HEK293 (cell line): Measurements from ENCODE around the gene TICAM1.

ENCODE experiments used
- CTCF ChIA-PET: fragments of 350-600 bp; formaldehyde crosslinking; extraction: SDS; loops from one replicate; lab custom pipeline; 2021; ENCODE audit warnings: antibody characterized with exemption; lab: Yijun Ruan, JAX
- POLR2A ChIA-PET: fragments of 300-600 bp; formaldehyde crosslinking; extraction: SDS; loops from one replicate; lab custom pipeline; 2020; ENCODE audit warnings: antibody characterized with exemption, inconsistent platforms; lab: Yijun Ruan, JAX
- H3K27ac ChIP-seq: fragments of 200-500 bp; sonication (Bioruptor generic); 2 replicates; pipeline ENCODE4 v1.5.1; 2014; ENCODE audit warnings: low read depth, low read length, control low read depth, inconsistent platforms; ENCODE audit errors: extremely low read depth
- H3K36me3 ChIP-seq, 2 experiments: fragments of 200-500 bp in 1 of 2; sonication (Bioruptor generic) in 1 of 2; 1 replicate in 1 of 2; 2 replicates in 1 of 2; pipeline ENCODE4 v1.5.1; 2014 to 2017; ENCODE audit warnings: inconsistent platforms in 2 of 2, low read length in 2 of 2; ENCODE audit not compliant: control insufficient read depth in 2 of 2, insufficient read depth in 1 of 2
- H3K4me1 ChIP-seq: fragments of 200-500 bp; sonication (Bioruptor generic); 2 replicates; pipeline ENCODE4 v1.5.1; 2014; ENCODE audit warnings: mild to moderate bottlenecking, low read length, inconsistent platforms; ENCODE audit not compliant: control insufficient read depth, insufficient read depth
- H3K4me3 ChIP-seq: 2 replicates; pipeline ENCODE4 v1.5.1; 2011; ENCODE audit warnings: low read depth, mild to moderate bottlenecking, control low read depth, low read length, moderate library complexity
- H3K9me3 ChIP-seq: fragments of 200-500 bp; sonication (Bioruptor generic); 2 replicates; pipeline ENCODE4 v1.5.1; 2014; ENCODE audit warnings: low read depth, low read length, inconsistent platforms; ENCODE audit not compliant: control insufficient read depth, insufficient read depth
- EGR2 ChIP-seq: fragments of 450-650 bp; formaldehyde crosslinking; IDR thresholded peaks from 2 replicates; pipeline ENCODE4 v1.5.1; 2016; ENCODE audit warnings: low read depth, missing biosample characterization, missing genetic modification characterization
- FEZF1 ChIP-seq: fragments of 450-650 bp; formaldehyde crosslinking; IDR thresholded peaks from 2 replicates; pipeline ENCODE4 v1.5.1; 2016; ENCODE audit warnings: missing biosample characterization, missing genetic modification characterization
- MZF1 ChIP-seq: fragments of 450-650 bp; formaldehyde crosslinking; IDR thresholded peaks from 2 replicates; pipeline ENCODE4 v1.5.1; 2017; ENCODE audit warnings: missing biosample characterization, missing genetic modification characterization, borderline replicate concordance
- RBAK ChIP-seq: fragments of 450-650 bp; formaldehyde crosslinking; IDR thresholded peaks from 2 replicates; pipeline ENCODE4 v1.5.1; 2016; ENCODE audit warnings: missing biosample characterization, missing genetic modification characterization
- SALL2 ChIP-seq: fragments of 450-650 bp; formaldehyde crosslinking; IDR thresholded peaks from 2 replicates; pipeline ENCODE4 v1.5.0; 2017; ENCODE audit warnings: missing biosample characterization, mild to moderate bottlenecking, missing genetic modification characterization, borderline replicate concordance
- TCF7L2 ChIP-seq: IDR thresholded peaks from 2 replicates; pipeline ENCODE4 v1.6.1; 2011; ENCODE audit warnings: low read depth, mild to moderate bottlenecking, inconsistent platforms, low read length, moderate library complexity, borderline replicate concordance
- ZFP3 ChIP-seq: fragments of 450-650 bp; formaldehyde crosslinking; IDR thresholded peaks from 2 replicates; pipeline ENCODE4 v1.5.1; 2016; ENCODE audit warnings: low read depth, missing biosample characterization, missing genetic modification characterization
- ZNF16 ChIP-seq: fragments of 450-650 bp; formaldehyde crosslinking; IDR thresholded peaks from 2 replicates; pipeline ENCODE4 v1.5.1; 2016; ENCODE audit warnings: low read depth, missing biosample characterization, missing genetic modification characterization
- ZNF23 ChIP-seq: fragments of 450-650 bp; formaldehyde crosslinking; IDR thresholded peaks from 2 replicates; pipeline ENCODE4 v1.5.1; 2016; ENCODE audit warnings: missing biosample characterization, missing genetic modification characterization, borderline replicate concordance
- ZNF266 ChIP-seq: fragments of 450-650 bp; formaldehyde crosslinking; IDR thresholded peaks from 2 replicates; pipeline ENCODE4 v1.5.1; 2016; ENCODE audit warnings: missing biosample characterization, missing genetic modification characterization, low read depth
- ZNF302 ChIP-seq: fragments of 450-650 bp; formaldehyde crosslinking; IDR thresholded peaks from 2 replicates; pipeline ENCODE4 v1.5.1; 2016; ENCODE audit warnings: missing biosample characterization, missing genetic modification characterization, low read depth
- ZNF404 ChIP-seq: fragments of 450-650 bp; formaldehyde crosslinking; IDR thresholded peaks from 2 replicates; pipeline ENCODE4 v1.5.1; 2017; ENCODE audit warnings: missing biosample characterization, missing genetic modification characterization
- ZNF48 ChIP-seq: fragments of 450-650 bp; formaldehyde crosslinking; IDR thresholded peaks from 2 replicates; pipeline ENCODE4 v1.5.1; 2016; ENCODE audit warnings: missing biosample characterization, missing genetic modification characterization
- ZNF510 ChIP-seq: fragments of 450-650 bp; formaldehyde crosslinking; IDR thresholded peaks from 2 replicates; pipeline ENCODE4 v1.5.1; 2018; ENCODE audit warnings: mild to moderate bottlenecking, missing genetic modification characterization, missing biosample characterization; ENCODE audit not compliant: insufficient replicate concordance
- ZNF560 ChIP-seq: fragments of 450-650 bp; formaldehyde crosslinking; IDR thresholded peaks from 2 replicates; pipeline ENCODE4 v1.5.1; 2017; ENCODE audit warnings: missing biosample characterization, missing genetic modification characterization, borderline replicate concordance
- ZNF624 ChIP-seq: fragments of 450-650 bp; formaldehyde crosslinking; IDR thresholded peaks from 2 replicates; pipeline ENCODE4 v1.5.1; 2017; ENCODE audit warnings: missing biosample characterization, missing genetic modification characterization
- ZNF660 ChIP-seq: fragments of 450-650 bp; IDR thresholded peaks from 2 replicates; pipeline ENCODE4 v1.5.1; 2018; ENCODE audit warnings: missing biosample characterization, mild to moderate bottlenecking, missing genetic modification characterization
- ZNF830 ChIP-seq: fragments of 450-650 bp; IDR thresholded peaks from 2 replicates; pipeline ENCODE4 v1.5.0; 2018; ENCODE audit warnings: missing biosample characterization, missing genetic modification characterization, low read depth, mild to moderate bottlenecking, moderate library complexity
- TF ChIP-seq, protein P1 (sequence below): fragments of 450-650 bp; formaldehyde crosslinking; IDR thresholded peaks from 2 replicates; pipeline ENCODE4 v1.5.1; 2016; ENCODE audit warnings: missing biosample characterization, missing genetic modification characterization
- TF ChIP-seq, protein P2 (sequence below): sonication (generic); formaldehyde crosslinking; IDR thresholded peaks from 2 replicates; pipeline ENCODE4 v1.8.1; 2022; ENCODE audit warnings: mild to moderate bottlenecking, moderate library complexity, missing genetic modification reagents
- TF ChIP-seq, protein P3 (sequence below): fragments of 450-650 bp; formaldehyde crosslinking; IDR thresholded peaks from 2 replicates; pipeline ENCODE4 v1.5.1; 2016; ENCODE audit warnings: missing biosample characterization, missing genetic modification characterization
- TF ChIP-seq, protein P4 (sequence below): fragments of 450-650 bp; formaldehyde crosslinking; IDR thresholded peaks from 2 replicates; pipeline ENCODE4 v1.5.1; 2016; ENCODE audit warnings: missing biosample characterization, missing genetic modification characterization, low read depth

The TICAM1 gene

DNA sequence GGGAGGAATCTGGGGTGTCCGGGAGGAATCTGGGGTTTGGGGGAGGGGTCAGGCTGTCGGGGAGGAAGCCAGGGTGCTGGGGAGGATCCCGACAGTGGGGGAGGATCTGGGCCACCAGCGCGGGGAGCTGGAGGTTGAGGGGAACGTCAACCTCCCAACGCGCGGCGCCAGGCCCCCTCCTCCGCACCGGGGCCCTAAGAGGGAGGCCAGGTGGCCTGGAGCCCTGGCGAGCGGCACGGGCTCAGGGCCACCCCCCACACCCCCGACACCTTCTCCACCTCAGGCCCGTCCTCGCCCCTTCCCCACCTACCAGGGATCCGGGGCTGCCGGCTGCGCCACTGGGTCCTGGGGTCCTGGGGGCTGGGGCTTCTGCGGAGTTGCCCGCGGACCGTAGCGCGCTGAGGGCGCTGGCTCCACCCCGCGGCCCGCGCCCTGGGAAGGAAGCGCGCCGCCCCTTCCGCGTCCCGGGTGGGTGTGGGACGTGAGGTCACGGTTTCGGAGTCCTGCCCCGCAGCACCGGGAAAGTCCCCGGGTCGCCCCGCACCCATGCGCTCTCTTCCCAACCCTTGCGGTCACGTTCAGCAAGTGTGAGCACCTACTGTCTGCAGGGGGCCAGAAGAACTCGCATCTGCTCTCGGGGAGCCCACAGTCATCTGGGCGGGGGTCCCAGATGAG lies at the start of gene TICAM1 (continued):
- TF ChIP-seq ZNF48 (tag by site-specific recombination), result no peak
- no peak for TF ChIP-seq MZF1 (tag by site-specific recombination)
- TF ChIP-seq ZNF560, result no peak
- TF ChIP-seq ZNF16, result no peak
- TF ChIP-seq, protein P1, sequence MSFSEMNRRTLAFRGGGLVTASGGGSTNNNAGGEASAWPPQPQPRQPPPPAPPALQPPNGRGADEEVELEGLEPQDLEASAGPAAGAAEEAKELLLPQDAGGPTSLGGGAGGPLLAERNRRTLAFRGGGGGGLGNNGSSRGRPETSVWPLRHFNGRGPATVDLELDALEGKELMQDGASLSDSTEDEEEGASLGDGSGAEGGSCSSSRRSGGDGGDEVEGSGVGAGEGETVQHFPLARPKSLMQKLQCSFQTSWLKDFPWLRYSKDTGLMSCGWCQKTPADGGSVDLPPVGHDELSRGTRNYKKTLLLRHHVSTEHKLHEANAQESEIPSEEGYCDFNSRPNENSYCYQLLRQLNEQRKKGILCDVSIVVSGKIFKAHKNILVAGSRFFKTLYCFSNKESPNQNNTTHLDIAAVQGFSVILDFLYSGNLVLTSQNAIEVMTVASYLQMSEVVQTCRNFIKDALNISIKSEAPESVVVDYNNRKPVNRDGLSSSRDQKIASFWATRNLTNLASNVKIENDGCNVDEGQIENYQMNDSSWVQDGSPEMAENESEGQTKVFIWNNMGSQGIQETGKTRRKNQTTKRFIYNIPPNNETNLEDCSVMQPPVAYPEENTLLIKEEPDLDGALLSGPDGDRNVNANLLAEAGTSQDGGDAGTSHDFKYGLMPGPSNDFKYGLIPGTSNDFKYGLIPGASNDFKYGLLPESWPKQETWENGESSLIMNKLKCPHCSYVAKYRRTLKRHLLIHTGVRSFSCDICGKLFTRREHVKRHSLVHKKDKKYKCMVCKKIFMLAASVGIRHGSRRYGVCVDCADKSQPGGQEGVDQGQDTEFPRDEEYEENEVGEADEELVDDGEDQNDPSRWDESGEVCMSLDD (tag by site-specific recombination), result no peak
- TF ChIP-seq, protein P2, sequence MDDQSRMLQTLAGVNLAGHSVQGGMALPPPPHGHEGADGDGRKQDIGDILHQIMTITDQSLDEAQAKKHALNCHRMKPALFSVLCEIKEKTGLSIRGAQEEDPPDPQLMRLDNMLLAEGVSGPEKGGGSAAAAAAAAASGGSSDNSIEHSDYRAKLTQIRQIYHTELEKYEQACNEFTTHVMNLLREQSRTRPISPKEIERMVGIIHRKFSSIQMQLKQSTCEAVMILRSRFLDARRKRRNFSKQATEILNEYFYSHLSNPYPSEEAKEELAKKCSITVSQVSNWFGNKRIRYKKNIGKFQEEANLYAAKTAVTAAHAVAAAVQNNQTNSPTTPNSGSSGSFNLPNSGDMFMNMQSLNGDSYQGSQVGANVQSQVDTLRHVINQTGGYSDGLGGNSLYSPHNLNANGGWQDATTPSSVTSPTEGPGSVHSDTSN (CRISPR knock-in tag), result no peak
- TF ChIP-seq ZNF404 (tag by site-specific recombination), result no peak
- TF ChIP-seq ZNF510 (tag by site-specific recombination), result no peak
- no peak for TF ChIP-seq ZNF624 (tag by site-specific recombination)
- no peak for TF ChIP-seq TCF7L2
- TF ChIP-seq ZNF830 (tag by site-specific recombination), result no peak
- TF ChIP-seq SALL2 (tag by site-specific recombination), result no peak
- TF ChIP-seq EGR2, result no peak; the same call in 1 of the 2 replicates
- TF ChIP-seq ZNF660 (tag by site-specific recombination), result no peak
- no peak for TF ChIP-seq ZNF266 (tag by site-specific recombination)
- TF ChIP-seq FEZF1 (tag by site-specific recombination), result no peak
- TF ChIP-seq ZNF23 (tag by site-specific recombination), result no peak
- TF ChIP-seq, protein P3, sequence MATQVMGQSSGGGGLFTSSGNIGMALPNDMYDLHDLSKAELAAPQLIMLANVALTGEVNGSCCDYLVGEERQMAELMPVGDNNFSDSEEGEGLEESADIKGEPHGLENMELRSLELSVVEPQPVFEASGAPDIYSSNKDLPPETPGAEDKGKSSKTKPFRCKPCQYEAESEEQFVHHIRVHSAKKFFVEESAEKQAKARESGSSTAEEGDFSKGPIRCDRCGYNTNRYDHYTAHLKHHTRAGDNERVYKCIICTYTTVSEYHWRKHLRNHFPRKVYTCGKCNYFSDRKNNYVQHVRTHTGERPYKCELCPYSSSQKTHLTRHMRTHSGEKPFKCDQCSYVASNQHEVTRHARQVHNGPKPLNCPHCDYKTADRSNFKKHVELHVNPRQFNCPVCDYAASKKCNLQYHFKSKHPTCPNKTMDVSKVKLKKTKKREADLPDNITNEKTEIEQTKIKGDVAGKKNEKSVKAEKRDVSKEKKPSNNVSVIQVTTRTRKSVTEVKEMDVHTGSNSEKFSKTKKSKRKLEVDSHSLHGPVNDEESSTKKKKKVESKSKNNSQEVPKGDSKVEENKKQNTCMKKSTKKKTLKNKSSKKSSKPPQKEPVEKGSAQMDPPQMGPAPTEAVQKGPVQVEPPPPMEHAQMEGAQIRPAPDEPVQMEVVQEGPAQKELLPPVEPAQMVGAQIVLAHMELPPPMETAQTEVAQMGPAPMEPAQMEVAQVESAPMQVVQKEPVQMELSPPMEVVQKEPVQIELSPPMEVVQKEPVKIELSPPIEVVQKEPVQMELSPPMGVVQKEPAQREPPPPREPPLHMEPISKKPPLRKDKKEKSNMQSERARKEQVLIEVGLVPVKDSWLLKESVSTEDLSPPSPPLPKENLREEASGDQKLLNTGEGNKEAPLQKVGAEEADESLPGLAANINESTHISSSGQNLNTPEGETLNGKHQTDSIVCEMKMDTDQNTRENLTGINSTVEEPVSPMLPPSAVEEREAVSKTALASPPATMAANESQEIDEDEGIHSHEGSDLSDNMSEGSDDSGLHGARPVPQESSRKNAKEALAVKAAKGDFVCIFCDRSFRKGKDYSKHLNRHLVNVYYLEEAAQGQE (tag by site-specific recombination), result no peak
- TF ChIP-seq ZNF302 (tag by site-specific recombination), result no peak
- no peak for TF ChIP-seq ZFP3 (tag by site-specific recombination)
- TF ChIP-seq RBAK, result no peak

DNA sequence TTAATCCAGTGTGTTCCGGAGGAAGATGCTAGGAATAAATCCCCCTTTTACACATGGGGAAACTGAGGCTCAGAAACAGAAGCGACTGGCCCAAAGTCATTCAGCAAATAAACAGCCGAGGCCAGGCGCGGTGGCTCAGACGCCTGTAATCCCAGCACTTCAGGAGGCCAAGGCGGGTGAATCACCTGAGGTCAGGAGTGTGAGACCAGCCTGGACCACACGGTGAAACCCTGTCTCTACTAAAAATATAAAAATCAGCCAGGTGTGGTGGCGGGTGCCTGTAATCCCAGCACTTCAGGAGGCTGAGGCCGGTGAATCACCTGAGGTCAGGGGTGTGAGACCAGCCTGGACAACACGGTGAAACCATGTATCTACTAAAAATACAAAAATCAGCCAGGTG lies 47.5 kb upstream of the TICAM1 start:
- TF ChIP-seq, protein P4, sequence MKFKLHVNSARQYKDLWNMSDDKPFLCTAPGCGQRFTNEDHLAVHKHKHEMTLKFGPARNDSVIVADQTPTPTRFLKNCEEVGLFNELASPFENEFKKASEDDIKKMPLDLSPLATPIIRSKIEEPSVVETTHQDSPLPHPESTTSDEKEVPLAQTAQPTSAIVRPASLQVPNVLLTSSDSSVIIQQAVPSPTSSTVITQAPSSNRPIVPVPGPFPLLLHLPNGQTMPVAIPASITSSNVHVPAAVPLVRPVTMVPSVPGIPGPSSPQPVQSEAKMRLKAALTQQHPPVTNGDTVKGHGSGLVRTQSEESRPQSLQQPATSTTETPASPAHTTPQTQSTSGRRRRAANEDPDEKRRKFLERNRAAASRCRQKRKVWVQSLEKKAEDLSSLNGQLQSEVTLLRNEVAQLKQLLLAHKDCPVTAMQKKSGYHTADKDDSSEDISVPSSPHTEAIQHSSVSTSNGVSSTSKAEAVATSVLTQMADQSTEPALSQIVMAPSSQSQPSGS (tag by site-specific recombination), result no peak
- POLR2A ChIA-PET, result interaction anchor here (1.0 kb wide), 1 partner anchor 39 kb away, joined by 5 read pairs; no protein-coding TSS in a partner anchor

More for the DNA sequence above, 47.5 kb upstream of the TICAM1 start:
- Histone ChIP-seq H3K9me3 (no peaks in the 10 kb centered on the region), H3K4me3 (no peak overlapping the region), H3K4me1 (no peaks in the 10 kb centered on the region), H3K36me3 (no peaks in the 10 kb centered on the region), H3K27ac (no peak overlapping the region)
- CTCF ChIA-PET, result no interaction called here
